Measurements from ENCODE around the gene MDC1. TPM values are rescaled to one million over a fixed set of nuclear protein-coding genes. Genes with fewer than 3 reads are reported as not detected.
A peak's percentile ranks its signal among the peaks of the same experiment; 100 is the strongest.
"Not testable (repeated sequence)": the region's sequence is repeated elsewhere in the genome, so short reads cannot be mapped to it uniquely, and the experiment has no call there.

MDC1 gene
- total RNA-seq (2022) (46.6 and 48.6 TPM in 2 replicates), Bru-seq, nascent RNA (percentile 68 among the genes with signal in this experiment), BruChase-seq, experiment 1, labeled RNA remaining after a 2-hour chase (percentile 80 among the genes with signal in this experiment), BruChase-seq, experiment 2, labeled RNA remaining after a 6-hour chase (percentile 88 among the genes with signal in this experiment)
- long read RNA-seq, partial matches to known transcripts, result 8 of 17 reads
- long read RNA-seq, other reads (novel, unspliced or antisense), result 9 of 17 reads

GRCh38 chr6:30717129-30717844, at the start of gene MDC1:
TSS of gene MDC1 (minus strand) at chr6:30717281. CDS start at chr6:30715175, 2,106 bp downstream.
- no TSS peak for BruUV-seq (replicated peaks)
- TF ChIP-seq, protein P1, sequence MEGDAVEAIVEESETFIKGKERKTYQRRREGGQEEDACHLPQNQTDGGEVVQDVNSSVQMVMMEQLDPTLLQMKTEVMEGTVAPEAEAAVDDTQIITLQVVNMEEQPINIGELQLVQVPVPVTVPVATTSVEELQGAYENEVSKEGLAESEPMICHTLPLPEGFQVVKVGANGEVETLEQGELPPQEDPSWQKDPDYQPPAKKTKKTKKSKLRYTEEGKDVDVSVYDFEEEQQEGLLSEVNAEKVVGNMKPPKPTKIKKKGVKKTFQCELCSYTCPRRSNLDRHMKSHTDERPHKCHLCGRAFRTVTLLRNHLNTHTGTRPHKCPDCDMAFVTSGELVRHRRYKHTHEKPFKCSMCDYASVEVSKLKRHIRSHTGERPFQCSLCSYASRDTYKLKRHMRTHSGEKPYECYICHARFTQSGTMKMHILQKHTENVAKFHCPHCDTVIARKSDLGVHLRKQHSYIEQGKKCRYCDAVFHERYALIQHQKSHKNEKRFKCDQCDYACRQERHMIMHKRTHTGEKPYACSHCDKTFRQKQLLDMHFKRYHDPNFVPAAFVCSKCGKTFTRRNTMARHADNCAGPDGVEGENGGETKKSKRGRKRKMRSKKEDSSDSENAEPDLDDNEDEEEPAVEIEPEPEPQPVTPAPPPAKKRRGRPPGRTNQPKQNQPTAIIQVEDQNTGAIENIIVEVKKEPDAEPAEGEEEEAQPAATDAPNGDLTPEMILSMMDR (IDR thresholded peaks at IDR 0.05; ENCODE audit: insufficient read depth in 1 of 2, low read depth in 1 of 2, low read length in 1 of 2, severe bottlenecking in 1 of 2, unreplicated experiment in 1 of 2), result peak; percentile 17 to 31
- Mint-ChIP-seq H3K9me3 (ENCODE audit: unreplicated experiment) (no peaks in the 10 kb centered on the region), H3K4me3 (ENCODE audit: unreplicated experiment) (peak within 1 kb of the TSS; percentile 95), H3K27me3 (ENCODE audit: insufficient read depth, unreplicated experiment) (no peaks in the 10 kb centered on the region), H3K27ac (ENCODE audit: unreplicated experiment) (peak within 1 kb of the TSS; percentile 100), H3K36me3 (ENCODE audit: insufficient read depth, unreplicated experiment) (peaks cover 58% of the 10 kb centered on the region), H3K4me1 (ENCODE audit: low read depth, unreplicated experiment) (peaks cover 14% of the 10 kb centered on the region)
- POLR2A ChIA-PET, result interaction anchor here (0.6 to 1.3 kb wide), 18 partner anchors 21 to 1091 kb away, joined by 3 to 22 read pairs (median 4); partner anchors contain the start of genes ABCF1, C6orf136, DHX16 and MRPS18B
- DNase-seq, result peak; percentile 99 to 100
- Histone ChIP-seq H3K36me3 (ENCODE audit: control insufficient read depth, insufficient read depth, low read length) (peaks cover 5% of the 10 kb centered on the region; the same call in 1 of the 2 replicates), H3K4me1 (peaks cover 11% of the 10 kb centered on the region; the same call in 1 of the 2 replicates), H3K9me3 (no peaks in the 10 kb centered on the region), H3K4me3 (ENCODE audit: low read depth, low read length) (peak within 1 kb of the TSS; percentile 56), H3K27me3 (replicated peaks; ENCODE audit: control insufficient read depth, insufficient read depth, low read length) (no peaks in the 10 kb centered on the region)
- CTCF ChIA-PET, result interaction anchor here (0.6 to 1.7 kb wide), 11 partner anchors 11 to 370 kb away, joined by 3 to 17 read pairs (median 3); partner anchors contain the start of genes DHX16 and NRM
- intact Hi-C loops (cut with micrococcal nuclease; ENCODE audit: unreplicated experiment), result loop anchor here (1.0 to 5.0 kb wide), 6 partner anchors 22 to 505 kb away; partner anchors contain the start of genes DHX16, FLOT1, NRM and TRIM26

DNA sequence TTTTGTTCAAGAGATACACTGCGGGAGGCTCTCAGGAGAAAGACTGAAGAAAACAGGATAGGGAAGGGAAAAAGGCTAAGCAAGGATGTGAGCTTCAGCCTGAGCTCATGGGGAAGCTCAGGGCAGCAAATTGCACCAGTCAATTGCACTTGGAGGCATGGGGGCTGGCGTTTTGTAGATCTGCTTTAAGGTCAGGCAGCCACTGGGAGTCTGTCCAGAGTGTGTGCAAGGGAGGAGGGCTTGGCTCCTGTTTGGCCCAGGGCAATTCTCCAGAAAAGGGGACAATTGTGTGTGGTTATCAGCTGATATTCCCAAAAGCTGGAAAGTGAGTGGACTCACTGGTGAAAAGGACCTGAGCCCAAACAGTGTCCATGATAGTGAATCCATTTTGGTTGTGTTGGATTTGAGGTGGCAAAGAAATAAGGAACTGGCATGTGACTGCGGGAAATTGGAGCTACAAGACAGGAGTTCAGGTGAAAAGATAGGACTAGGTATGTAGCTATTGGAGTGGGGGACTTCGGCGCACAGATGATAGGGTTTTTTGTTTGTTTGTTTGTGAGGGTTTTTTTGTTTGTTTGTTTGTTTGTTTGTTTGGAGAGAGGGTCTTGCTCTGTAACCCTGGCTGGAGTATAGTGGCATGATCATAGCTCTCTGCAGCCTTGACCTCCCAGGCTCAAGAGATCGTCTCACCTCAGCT, 49.5 kb upstream of the MDC1 start:
- BruUV-seq (replicated peaks), result no TSS peak
- H3K4me1 Mint-ChIP-seq (ENCODE audit: low read depth, unreplicated experiment), result peaks cover 45% of the 10 kb centered on the region
- H3K4me3 ChIP-seq (ENCODE audit: low read depth, low read length), result no peak overlapping the region
- H3K27me3 ChIP-seq (replicated peaks; ENCODE audit: control insufficient read depth, insufficient read depth, low read length), result no peaks in the 10 kb centered on the region
- POLR2A ChIA-PET, result interaction anchor here (0.6 kb wide), 1 partner anchor 40 kb away, joined by 3 read pairs; no protein-coding TSS in a partner anchor
- no peaks in the 10 kb centered on the region for H3K27me3 Mint-ChIP-seq (ENCODE audit: insufficient read depth, unreplicated experiment)
- intact Hi-C loops (cut with micrococcal nuclease; ENCODE audit: unreplicated experiment), result no loop called here
- CTCF ChIA-PET, result no interaction called here
- H3K4me3 Mint-ChIP-seq (ENCODE audit: unreplicated experiment), result peak overlapping the region; percentile 1
- no peaks in the 10 kb centered on the region for H3K9me3 ChIP-seq
- H3K36me3 ChIP-seq (ENCODE audit: control insufficient read depth, insufficient read depth, low read length), result no peaks in the 10 kb centered on the region
- H3K9me3 Mint-ChIP-seq (ENCODE audit: unreplicated experiment), result peaks cover 11% of the 10 kb centered on the region
- no peak for DNase-seq
- peaks cover 22% of the 10 kb centered on the region for H3K36me3 Mint-ChIP-seq (ENCODE audit: insufficient read depth, unreplicated experiment)
- TF ChIP-seq, protein P1 (IDR thresholded peaks at IDR 0.05; ENCODE audit: insufficient read depth in 1 of 2, low read depth in 1 of 2, low read length in 1 of 2, severe bottlenecking in 1 of 2, unreplicated experiment in 1 of 2), result no peak
- peak overlapping the region; percentile 58 for H3K27ac Mint-ChIP-seq (ENCODE audit: unreplicated experiment)
- H3K4me1 ChIP-seq, result peaks cover 61% of the 10 kb centered on the region

DNA sequence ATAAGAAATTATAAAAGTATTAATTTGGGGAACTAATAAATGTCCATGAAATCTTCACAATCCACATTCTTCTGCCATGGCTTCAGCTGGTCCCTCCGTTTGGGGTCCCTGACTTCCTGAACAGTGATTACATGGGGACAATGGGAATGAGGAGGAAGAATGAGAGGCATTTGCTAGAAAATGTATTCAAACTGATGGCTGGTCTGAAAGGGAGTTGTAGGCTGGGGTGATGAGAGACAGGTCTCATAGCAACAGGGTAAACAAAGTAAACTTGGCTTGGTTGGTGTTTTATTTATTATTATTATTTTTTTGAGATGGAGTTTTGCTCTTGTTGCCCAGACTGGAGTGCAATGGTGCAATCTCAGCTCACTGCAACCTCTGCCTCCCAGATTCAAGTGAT, 48.4 kb upstream of the MDC1 start:
- DNase-seq; H3K27me3 ChIP-seq (replicated peaks; ENCODE audit: control insufficient read depth, insufficient read depth, low read length); H3K9me3 ChIP-seq; intact Hi-C loops (cut with micrococcal nuclease; ENCODE audit: unreplicated experiment); POLR2A ChIA-PET; BruUV-seq (replicated peaks); H3K4me3 ChIP-seq (ENCODE audit: low read depth, low read length); H3K4me3 Mint-ChIP-seq (ENCODE audit: unreplicated experiment); H3K36me3 ChIP-seq (ENCODE audit: control insufficient read depth, insufficient read depth, low read length); CTCF ChIA-PET; H3K27me3 Mint-ChIP-seq (ENCODE audit: insufficient read depth, unreplicated experiment): not testable (repeated sequence)
- peak overlapping the region; percentile 84 for H3K27ac Mint-ChIP-seq (ENCODE audit: unreplicated experiment)
- peaks cover 39% of the 10 kb centered on the region for H3K4me1 Mint-ChIP-seq (ENCODE audit: low read depth, unreplicated experiment)
- H3K36me3 Mint-ChIP-seq (ENCODE audit: insufficient read depth, unreplicated experiment), result peaks cover 22% of the 10 kb centered on the region
- peaks cover 11% of the 10 kb centered on the region for H3K9me3 Mint-ChIP-seq (ENCODE audit: unreplicated experiment)
- peaks cover 58% of the 10 kb centered on the region for H3K4me1 ChIP-seq

GRCh38 chr6:30764490-30765043, 47.5 kb upstream of the MDC1 start:
- ChIA-PET CTCF (interaction anchor here (0.8 to 1.7 kb wide), 4 partner anchors 21 to 306 kb away, joined by 3 to 5 read pairs (median 4); partner anchors contain the start of gene IER3), POLR2A (interaction anchor here (0.7 to 1.2 kb wide), 4 partner anchors 37 to 58 kb away, joined by 3 to 5 read pairs (median 3); no protein-coding TSS in a partner anchor)
- Mint-ChIP-seq H3K27ac (ENCODE audit: unreplicated experiment) (peak overlapping the region; percentile 84), H3K36me3 (ENCODE audit: insufficient read depth, unreplicated experiment) (peaks cover 26% of the 10 kb centered on the region), H3K4me3 (ENCODE audit: unreplicated experiment) (peak overlapping the region; percentile 57), H3K9me3 (ENCODE audit: unreplicated experiment) (peaks cover 11% of the 10 kb centered on the region), H3K4me1 (ENCODE audit: low read depth, unreplicated experiment) (peaks cover 34% of the 10 kb centered on the region)
- not testable (repeated sequence) for H3K36me3 ChIP-seq (ENCODE audit: control insufficient read depth, insufficient read depth, low read length); H3K27me3 Mint-ChIP-seq (ENCODE audit: insufficient read depth, unreplicated experiment); H3K27me3 ChIP-seq (replicated peaks; ENCODE audit: control insufficient read depth, insufficient read depth, low read length); H3K4me3 ChIP-seq (ENCODE audit: low read depth, low read length); H3K9me3 ChIP-seq; DNase-seq
- intact Hi-C loops (cut with micrococcal nuclease; ENCODE audit: unreplicated experiment), result loop anchor here (1.0 to 5.0 kb wide), 2 partner anchors 20 to 48 kb away; partner anchors contain the start of gene IER3
- TSS peak; percentile 38 for BruUV-seq (replicated peaks)
- H3K4me1 ChIP-seq, result peaks cover 58% of the 10 kb centered on the region

All from Caco-2 (cell line).